Lung (tissue), 12 donors: ENCODE data around the gene NRCAM. TPM values are rescaled to one million over a fixed set of nuclear protein-coding genes. Genes with fewer than 3 reads are reported as not detected.

Experiments used
- ATAC-seq: fragments of 200-7000 bp; cut with Tn5 transposase; one replicate; pipeline ENCODE4 v1.9.1; 2020; ENCODE audit warnings: moderate number of reproducible peaks; ENCODE audit not compliant: insufficient read depth, low FRiP score
- DNase-seq, 3 donors: peaks; one replicate each; pipeline ENCODE4 v3.0.0-alpha.2; 2013 to 2017
- H3K27ac ChIP-seq, 2 donors: one replicate each; pipeline ENCODE4 v1.5.1; 2013; ENCODE audit warnings: mild to moderate bottlenecking in 2 of 2, moderate library complexity in 2 of 2, control low read depth in 1 of 2, inconsistent platforms in 1 of 2, low read depth in 1 of 2, low read length in 1 of 2
- H3K27me3 ChIP-seq, 3 donors: one replicate each; pipeline ENCODE4 v1.5.1; 2013; ENCODE audit warnings: low read length in 2 of 3; ENCODE audit not compliant: control insufficient read depth in 3 of 3, insufficient read depth in 3 of 3
- H3K36me3 ChIP-seq, 4 donors: one replicate each; pipeline ENCODE4 v1.5.1; 2013; ENCODE audit warnings: low read length in 4 of 4, mild to moderate bottlenecking in 1 of 4, moderate library complexity in 1 of 4; ENCODE audit not compliant: control insufficient read depth in 4 of 4, insufficient read depth in 4 of 4
- H3K4me1 ChIP-seq, 5 donors: one replicate each; pipeline ENCODE4 v1.5.1; 2013; ENCODE audit warnings: low read length in 5 of 5, mild to moderate bottlenecking in 2 of 5, moderate library complexity in 1 of 5; ENCODE audit not compliant: control insufficient read depth in 5 of 5, insufficient read depth in 5 of 5
- H3K4me3 ChIP-seq: one replicate; pipeline ENCODE4 v1.5.1; 2013; ENCODE audit warnings: mild to moderate bottlenecking, control low read depth, moderate library complexity
- H3K9ac ChIP-seq, 2 donors: one replicate each; pipeline ENCODE4 v1.5.1; 2013; ENCODE audit warnings: low read length in 2 of 2, control low read depth in 1 of 2; ENCODE audit not compliant: insufficient read depth in 1 of 2
- H3K9me3 ChIP-seq, 4 donors: one replicate each; pipeline ENCODE4 v1.5.1; 2013; ENCODE audit warnings: low read length in 3 of 4, mild to moderate bottlenecking in 1 of 4, moderate library complexity in 1 of 4; ENCODE audit not compliant: control insufficient read depth in 4 of 4, insufficient read depth in 3 of 4
- CTCF ChIP-seq: IDR thresholded peaks from 2 replicates; pipeline ENCODE4 v1.5.1; 2012; ENCODE audit warnings: mild to moderate bottlenecking; ENCODE audit errors: control extremely low read depth, extremely low read depth
- WGBS, 2 donors: extraction: QIAGEN DNeasy Blood & Tissue Kit; methylation state at CpG; one replicate each; pipeline ENCODE4 v1.1.7; 2013; 5-methylcytosine and 5-hydroxymethylcytosine counted together
- polyA plus RNA-seq, 2 donors: library from polyadenylated mRNA; stranded (reverse); fragments of 200-250 nt; gene quantifications; one replicate each; pipeline ENCODE4 v1.2.1, GENCODE V29; 2013
- total RNA-seq, 2 donors: library from RNA; depleted of rRNA in 1 of 2; stranded (reverse); fragments of >200 nt in 1 of 2; gene quantifications; one replicate each; pipeline ENCODE4 v1.2.1, GENCODE V29; 2014 to 2021
- donor health status: control.
- donor health status: control.
- donor health status: Bipolar disorder and iron deficiency.
- donor health status: healthy.
- donor health status: DM: yes; HTN: yes; CAD: no.

Gene NRCAM
- total and polyA plus RNA-seq, 4 donors = 2.5 to 32.4 (median 11.0) TPM

- Histone ChIP-seq H3K27ac (no peak overlapping the region), H3K9ac (no peak overlapping the region), H3K27me3 (no peaks in the 10 kb centered on the region), H3K4me1 (peaks cover 0 to 36% (median 3%) of the 10 kb centered on the region in 5 donors), H3K4me3 (no peak overlapping the region), H3K9me3 (no peaks in the 10 kb centered on the region), H3K36me3 (no peaks in the 10 kb centered on the region)
- ATAC-seq = no peak
- no peak for TF ChIP-seq CTCF
- WGBS, 2 donors = 78 to 92% methylated on average over 9 of the region's 9 CpGs
- no peak for DNase-seq
Measured at GRCh38 chr7:108286290-108286904, 169.8 kb downstream of the NRCAM start.

- no peak overlapping the region for H3K4me3 ChIP-seq
Measured at GRCh38 chr7:108285778-108286177, 170.5 kb downstream of the NRCAM start.

GRCh38 chr7:108285003-108285368 lies 171.2 kb downstream of the NRCAM start:
- ATAC-seq (no peak), DNase-seq (no peak)
- WGBS, 2 donors = 82 to 83% methylated on average over 2 of the region's 2 CpGs
- Histone ChIP-seq H3K36me3 (no peaks in the 10 kb centered on the region), H3K9me3 (no peaks in the 10 kb centered on the region), H3K9ac (no peak overlapping the region), H3K27me3 (no peaks in the 10 kb centered on the region), H3K27ac (no peak overlapping the region), H3K4me3 (no peak overlapping the region), H3K4me1 (peaks cover 0 to 23% (median 3%) of the 10 kb centered on the region in 5 donors)
- no peak for TF ChIP-seq CTCF

More at GRCh38 chr7:108285778-108286177, 170.5 kb downstream of the NRCAM start:
- no peak for ATAC-seq
- H3K9ac ChIP-seq = no peak overlapping the region
- 52 to 91% methylated on average over 2 of the region's 2 CpGs for WGBS, 2 donors
- no peaks in the 10 kb centered on the region for H3K9me3 ChIP-seq
- peaks cover 0 to 30% (median 3%) of the 10 kb centered on the region in 5 donors for H3K4me1 ChIP-seq
- no peak for TF ChIP-seq CTCF
- no peak overlapping the region for H3K27ac ChIP-seq
- H3K27me3 ChIP-seq = no peaks in the 10 kb centered on the region
- no peak for DNase-seq
- no peaks in the 10 kb centered on the region for H3K36me3 ChIP-seq
